GM18520 (cell line): ENCODE measurements around the gene UPK2.
A peak's percentile ranks its signal among the peaks of the same experiment; 100 is the strongest.

Experiments used
- ATAC-seq: cut with Tn5 transposase; IDR thresholded peaks from one replicate; pipeline ENCODE4 v1.9.1; 2021; ENCODE audit not compliant: unreplicated experiment

Gene UPK2

GRCh38 chr11:118917481-118918127 lies 38.5 kb upstream of the UPK2 start:
- ATAC-seq: no peak

DNA sequence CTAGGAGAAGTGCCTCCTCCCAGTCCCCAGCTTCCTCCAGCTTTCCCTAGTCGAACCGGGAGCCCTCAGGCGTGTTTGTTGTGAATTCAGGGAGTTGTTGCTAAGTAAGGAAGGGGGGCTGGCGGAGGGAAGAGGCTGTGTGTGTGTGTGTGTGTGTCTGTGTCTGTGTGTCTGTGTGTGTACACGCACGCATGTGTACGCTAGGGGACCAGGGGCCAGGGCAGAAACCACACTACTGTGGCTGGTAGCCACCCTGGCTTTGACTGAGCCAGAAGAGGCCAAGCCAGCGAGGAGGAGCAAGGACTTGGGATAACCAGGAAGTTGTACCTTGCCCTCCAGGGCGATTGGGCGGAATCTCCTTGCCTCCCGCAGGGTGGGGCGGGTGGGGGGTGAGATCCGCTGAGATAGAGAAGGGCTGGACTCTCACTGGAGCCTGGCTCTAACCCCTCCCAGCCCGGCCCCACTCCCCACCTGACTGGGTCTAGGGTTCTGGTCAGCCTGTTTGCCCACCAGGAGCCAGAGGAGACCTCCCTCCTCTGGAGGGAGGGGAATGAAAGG lies 37.9 kb upstream of the UPK2 start:
- ATAC-seq: no peak

- ATAC-seq: no peak
These were observed 37.3 kb upstream of the UPK2 start for GRCh38 chr11:118918686-118919280.

GRCh38 chr11:118921121-118921928 lies 34.8 kb upstream of the UPK2 start:
- no peak for ATAC-seq

DNA sequence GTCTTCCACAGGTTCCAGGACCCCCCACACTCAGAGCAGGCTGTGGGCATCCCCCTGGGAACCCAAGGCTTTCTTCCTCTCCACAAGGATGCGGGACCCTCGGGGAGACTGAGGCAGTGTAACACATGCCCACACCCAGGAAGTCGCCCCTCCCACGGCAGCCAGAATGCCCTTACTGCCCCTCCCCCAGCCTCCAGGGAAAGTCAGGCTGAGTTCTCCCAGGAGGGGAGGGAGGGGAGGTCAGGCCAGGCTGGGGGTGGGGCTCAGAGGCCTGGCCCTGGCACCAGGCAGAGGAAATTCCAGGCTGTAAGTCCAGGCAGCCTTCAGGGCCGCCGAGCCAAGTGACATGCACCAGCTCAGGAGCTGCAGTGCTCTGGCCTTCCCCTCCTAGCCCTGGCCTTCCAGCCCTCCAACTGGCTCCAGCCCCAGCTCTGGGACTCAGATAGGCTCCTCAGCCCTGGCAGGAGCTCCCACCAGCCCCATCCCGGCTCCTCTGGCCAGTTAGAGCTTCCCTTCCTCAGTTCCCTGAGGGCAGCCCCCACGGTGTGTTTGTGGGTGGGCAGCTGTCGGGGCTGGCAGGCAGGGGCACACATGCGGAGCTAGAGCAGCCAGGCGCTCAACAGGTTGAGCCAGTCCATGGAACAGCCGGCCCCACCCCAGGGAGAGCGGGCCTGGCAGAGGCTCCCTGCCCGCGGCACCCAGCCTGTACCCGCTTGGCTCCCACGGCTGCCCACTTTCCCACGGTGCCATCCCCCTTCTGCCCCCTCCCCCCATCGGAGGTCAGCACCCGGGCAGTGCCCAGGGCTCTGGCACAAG lies 34.0 kb upstream of the UPK2 start:
- no peak for ATAC-seq

GRCh38 chr11:118922745-118923627 lies 33.1 kb upstream of the UPK2 start:
- no peak for ATAC-seq

GRCh38 chr11:118923721-118924587 lies 32.1 kb upstream of the UPK2 start:
- no peak for ATAC-seq

DNA sequence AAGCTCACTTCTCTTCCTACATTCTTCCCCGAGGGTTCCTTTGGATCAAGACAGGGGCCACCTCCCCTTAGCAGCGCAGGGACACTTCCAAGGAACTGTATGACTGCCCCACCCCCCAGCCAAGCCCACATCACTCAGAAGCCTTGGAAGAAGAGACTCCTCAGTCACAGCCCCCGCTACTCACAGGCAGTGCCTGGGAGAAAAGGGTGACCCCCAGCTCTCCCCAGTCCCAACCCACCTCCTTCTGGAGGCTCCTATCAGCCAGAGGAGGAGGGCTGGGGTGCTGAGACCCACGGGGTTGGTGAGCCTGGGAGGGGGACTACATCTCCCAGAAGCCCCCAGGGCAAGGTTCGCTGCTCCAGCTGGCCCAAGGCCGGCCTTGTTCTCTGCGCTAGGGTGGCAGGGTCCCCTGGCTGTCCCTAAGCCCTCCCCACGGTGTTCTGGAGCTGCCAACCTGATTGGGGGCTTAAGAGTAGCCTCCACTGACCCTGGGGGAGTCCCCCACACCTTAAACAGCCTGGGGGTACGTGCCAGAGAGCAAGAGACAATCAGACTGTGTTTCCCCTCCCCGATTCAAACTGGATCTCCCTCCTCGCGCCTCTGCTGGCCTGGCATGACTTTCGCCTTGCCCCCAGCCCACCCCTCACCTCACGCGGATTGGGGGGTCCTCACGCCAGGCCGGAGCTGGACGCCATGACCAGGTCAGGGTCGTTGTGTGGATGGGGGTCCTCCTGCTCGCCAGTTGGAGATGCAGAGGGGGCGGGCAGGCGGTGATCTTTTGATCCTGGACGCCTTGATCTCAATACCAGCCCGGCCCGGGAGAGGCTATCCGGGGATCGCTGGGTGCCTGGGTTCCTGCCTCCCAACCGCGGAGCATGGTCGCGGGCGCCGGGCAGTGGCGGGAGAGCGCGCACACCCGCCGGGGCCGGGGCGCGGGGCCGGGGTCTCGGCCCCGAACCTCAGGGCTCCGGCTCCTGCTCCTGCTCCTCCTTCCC lies 31.2 kb upstream of the UPK2 start:
- no peak for ATAC-seq

DNA sequence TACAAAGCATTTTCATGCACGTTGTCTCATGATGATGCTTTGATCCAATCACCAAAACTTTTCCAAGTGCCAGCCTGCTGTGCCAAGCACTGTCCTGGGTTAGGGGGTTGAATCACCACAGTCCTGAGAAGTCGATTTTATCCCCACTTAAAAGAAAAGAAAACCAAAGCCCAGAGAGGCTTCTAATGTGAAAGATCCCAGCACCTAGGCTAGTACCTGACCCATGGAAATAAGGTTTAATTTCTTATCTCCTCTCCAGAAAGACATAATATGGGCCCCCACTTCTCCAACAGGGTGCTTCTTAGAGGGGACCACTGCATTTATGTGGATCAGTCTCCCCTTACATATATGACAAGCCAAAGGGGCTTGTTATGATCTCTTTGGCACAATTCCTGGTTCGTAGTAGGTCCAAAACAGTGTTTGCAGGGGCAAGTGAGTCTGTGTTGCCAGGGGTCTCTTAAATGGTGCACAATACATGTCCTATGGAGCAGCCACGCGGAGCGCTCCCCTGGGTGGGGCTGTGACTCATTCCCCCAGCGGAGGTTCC lies 28.5 kb upstream of the UPK2 start:
- ATAC-seq: no peak

DNA sequence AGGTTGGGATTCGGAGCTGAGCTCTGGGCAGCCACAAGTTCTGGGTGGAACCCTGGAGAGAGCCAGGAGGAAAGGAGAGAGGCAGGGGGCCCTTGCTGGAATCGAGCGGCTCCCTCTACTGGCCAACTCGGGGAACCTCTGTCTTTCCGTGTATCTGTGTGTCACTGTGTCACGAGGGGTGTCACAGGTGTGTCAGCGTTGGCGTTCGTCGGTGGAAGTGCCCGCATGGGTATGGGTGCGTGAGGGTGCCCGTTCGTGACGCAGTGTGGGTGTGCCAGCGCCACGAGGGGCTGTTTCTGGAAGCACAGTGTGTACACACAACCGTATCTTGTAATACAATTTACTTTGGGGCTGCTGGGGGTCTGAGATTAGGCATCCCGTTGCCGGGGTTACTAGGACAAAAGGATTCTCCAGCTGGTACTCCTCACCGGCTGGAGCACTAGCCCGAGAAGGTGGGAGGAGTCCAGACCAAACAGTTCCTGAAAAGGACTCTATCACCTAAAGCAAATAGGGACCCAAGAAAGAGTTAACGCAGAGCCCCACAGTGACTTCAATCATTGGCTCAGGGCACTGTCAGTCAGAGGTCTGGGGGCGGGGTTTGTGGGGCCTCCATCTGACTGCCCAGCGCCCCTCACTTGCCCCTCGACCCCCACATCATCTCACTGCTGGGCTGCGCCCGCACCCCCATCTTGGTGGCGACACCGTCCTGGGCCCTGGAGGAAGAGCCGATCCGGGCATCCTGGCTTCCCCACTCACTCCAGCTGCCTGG lies 27.8 kb upstream of the UPK2 start:
- ATAC-seq: peak; percentile 35

DNA sequence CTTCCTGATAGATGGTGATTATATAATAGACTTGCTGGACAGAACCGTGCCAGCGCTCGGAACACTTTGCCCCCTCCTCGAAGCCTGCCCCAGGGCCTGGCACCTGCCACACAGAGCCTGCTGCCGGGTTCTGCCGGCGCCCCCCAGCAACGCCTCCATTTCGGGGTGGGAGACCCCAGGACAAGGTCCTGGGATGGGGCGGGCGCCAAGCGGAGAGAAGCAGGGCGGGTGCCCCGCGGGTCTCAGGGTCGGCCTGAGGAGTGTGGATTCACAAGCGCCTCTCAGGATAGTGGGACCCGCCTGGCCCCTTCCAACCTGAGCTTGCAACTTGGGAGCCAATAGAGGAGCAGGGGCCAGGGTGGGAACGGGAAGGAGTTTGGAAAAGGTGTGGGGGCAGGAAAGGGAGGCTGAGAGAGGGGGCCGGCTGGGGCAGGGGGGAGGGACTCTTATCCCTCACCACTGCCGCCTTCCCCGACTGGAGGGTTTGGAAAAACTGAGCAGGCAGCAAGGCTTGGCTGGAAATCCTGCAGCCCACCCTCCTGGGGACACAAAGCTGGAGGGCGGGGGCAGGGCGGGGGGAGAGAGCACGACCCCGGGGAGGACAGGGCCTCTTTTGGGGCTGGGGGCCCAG lies 27.1 kb upstream of the UPK2 start:
- ATAC-seq: no peak

- no peak for ATAC-seq
These were observed 26.5 kb upstream of the UPK2 start for GRCh38 chr11:118929501-118930093.

DNA sequence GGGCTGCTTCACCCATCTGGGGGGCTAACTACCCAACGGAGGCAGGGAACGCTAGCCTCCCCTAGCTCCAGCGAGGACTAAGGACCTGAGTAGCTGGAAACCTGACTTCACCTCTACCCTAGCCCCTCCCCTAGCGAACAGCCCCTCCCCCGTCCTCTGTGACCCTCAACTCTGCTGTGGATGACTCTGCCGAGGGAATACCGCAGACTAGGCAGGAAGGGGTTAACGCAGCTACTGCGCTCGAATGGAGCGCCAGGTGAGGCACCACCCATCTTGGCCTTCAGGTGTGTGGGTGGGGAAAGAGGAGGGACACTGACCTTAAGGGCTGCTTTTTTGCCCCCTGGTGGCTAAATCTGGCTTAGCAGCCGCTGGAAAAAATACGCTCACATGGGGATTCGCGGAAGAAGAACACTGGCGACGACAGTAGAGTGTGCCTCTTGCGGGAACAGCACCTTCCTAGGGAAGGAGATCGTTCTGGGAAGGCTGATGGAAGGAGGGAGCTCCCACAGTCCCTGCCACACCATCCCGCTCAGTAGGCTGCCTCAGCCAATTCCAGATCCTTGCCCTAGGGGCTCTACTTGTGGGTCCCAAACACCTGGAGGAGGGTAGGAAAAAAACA lies 25.9 kb upstream of the UPK2 start:
- ATAC-seq: no peak

DNA sequence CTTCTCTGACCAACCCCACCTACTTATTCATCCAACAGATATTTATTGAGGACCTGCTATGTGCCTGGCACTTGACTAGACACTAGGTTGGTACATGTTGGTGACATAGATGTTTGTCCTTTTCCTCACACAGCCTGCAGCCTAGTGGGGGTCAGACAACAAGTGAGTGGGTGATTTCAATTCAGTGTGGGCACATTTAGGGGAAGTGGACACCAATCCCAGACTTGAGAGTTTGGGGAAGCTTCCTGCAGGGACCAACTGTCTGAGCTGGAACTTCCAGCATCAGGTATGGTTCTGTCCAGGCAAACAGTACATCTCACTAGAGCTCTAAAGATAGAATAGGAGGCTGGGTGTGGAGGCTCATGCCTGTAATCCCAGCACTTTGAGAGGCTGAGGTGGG lies 24.5 kb upstream of the UPK2 start:
- ATAC-seq: no peak

GRCh38 chr11:118933486-118933885 lies 22.6 kb upstream of the UPK2 start:
- ATAC-seq: no peak

DNA sequence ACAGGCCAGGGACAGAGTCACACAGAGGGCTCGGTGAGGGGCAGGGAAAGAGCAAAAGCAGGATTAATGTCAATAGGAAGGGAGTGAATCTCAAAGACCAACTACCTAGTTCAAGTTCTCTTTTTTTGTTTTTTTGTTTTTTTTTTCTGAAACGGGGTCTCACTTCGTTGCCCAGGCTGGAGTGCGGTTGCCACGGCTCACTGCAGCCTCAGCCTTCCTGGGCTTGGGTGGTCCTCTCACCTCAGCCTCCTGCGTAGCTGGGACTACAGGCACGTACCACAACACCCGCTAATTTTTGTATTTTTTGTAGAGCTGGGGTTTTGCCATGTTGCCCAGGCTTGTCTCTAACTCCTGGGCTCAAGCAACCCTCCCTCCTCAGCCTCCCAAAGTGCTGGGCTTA lies 20.7 kb upstream of the UPK2 start:
- no peak for ATAC-seq
